ENCODE data around the gene CHAT.

Gene CHAT

DNA sequence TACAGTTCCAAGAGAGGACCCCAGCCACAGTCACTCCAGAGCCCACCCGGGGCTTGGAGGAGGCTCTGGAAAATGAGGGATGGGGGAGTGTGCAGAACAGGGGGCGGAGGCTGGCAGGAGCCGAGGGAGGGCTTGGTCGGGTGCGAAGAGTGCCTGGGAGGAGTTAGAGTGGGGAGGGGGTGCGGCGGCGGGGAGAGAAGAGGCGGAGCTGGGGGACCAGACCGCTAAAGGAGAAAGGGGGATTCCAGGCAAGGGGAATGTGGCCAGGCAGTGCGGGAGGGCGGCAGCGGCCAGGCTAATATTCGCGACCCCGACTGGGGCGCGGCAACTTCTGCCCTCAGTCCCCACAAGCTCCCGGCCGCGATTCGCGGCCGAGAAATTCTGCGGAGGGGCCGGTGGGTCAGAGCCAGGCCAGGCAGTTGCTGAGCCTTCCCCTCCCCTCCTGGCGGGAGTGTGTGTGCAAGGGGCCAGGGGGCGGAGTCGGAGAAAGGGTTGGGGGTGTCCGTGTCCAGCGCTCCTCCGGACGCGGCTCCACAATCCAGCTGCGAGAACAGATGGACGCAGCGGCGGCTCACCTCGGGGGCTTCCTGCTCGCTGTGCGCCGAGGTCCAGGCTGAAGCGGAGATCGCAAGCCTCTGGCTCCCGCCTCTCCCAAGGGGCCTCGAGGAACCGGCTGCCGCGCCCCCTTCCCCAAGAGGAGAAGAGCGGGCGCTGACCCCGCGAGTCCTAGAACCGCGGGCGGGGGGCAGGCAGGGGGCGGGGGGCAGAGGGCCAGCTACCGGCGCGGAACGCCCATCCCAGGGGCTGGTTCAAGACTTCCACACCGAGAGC is 4.3 kb upstream of the CHAT start:
- H3K9ac ChIP-seq (ENCODE audit: insufficient read length, low read depth): no peak overlapping the region
- peaks cover 16% of the 10 kb centered on the region for H3K4me1 ChIP-seq (ENCODE audit: insufficient read depth, insufficient read length)
- TF ChIP-seq YY1 (IDR thresholded peaks at IDR 0.05; ENCODE audit: insufficient read depth, insufficient read length) (no peak), ZNF274 (IDR thresholded peaks at IDR 0.05; ENCODE audit: low read depth, low read length) (no peak), SUZ12 (IDR thresholded peaks at IDR 0.05; ENCODE audit: extremely low read depth, insufficient read depth, insufficient read length) (no peak)
- H3K4me3 ChIP-seq (ENCODE audit: insufficient read length, low read depth): peak overlapping the region; percentile 33
- H3K36me3 ChIP-seq (ENCODE audit: insufficient read depth, insufficient read length, low read length): no peaks in the 10 kb centered on the region
- peaks cover 95% of the 10 kb centered on the region for H3K27me3 ChIP-seq (ENCODE audit: insufficient read depth, insufficient read length)
- no peaks in the 10 kb centered on the region for H3K9me3 ChIP-seq (ENCODE audit: insufficient read depth, low read length)
- no peak for DNase-seq (ENCODE audit: low read depth, low spot score)

DNA sequence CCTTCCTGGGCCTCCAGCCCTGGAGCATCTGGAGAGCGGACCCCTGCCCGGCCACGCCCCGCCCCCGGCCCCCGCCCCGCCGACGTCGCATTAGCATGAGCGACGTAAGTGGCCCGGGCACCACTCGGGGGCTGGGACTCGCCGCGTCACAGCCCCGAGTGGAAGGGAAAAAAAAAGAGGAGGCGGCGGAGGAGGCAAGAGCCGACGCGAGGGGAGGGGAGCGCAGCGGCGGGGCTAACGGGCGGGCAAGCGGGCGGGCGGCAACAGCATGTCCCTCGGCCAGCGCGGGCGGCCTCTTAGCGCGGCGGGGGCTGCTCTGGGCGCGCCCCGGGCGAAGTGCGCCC is 3.8 kb upstream of the CHAT start, which contains the start of gene SLC18A3:
SLC18A3 (plus strand) TSS at position 197 of the 344 bp plus-strand sequence. CDS start 431 bp downstream, outside the sequence.
- DNase-seq (ENCODE audit: low read depth, low spot score): no peak
- Histone ChIP-seq H3K9ac (ENCODE audit: insufficient read length, low read depth) (peak within 1 kb of the TSS; percentile 61), H3K27me3 (ENCODE audit: insufficient read depth, insufficient read length) (peaks cover 95% of the 10 kb centered on the region), H3K9me3 (ENCODE audit: insufficient read depth, low read length) (no peaks in the 10 kb centered on the region), H3K36me3 (ENCODE audit: insufficient read depth, insufficient read length, low read length) (no peaks in the 10 kb centered on the region), H3K4me3 (ENCODE audit: insufficient read length, low read depth) (peak within 1 kb of the TSS; percentile 39), H3K4me1 (ENCODE audit: insufficient read depth, insufficient read length) (peaks cover 16% of the 10 kb centered on the region)
- no peak for TF ChIP-seq SUZ12 (IDR thresholded peaks at IDR 0.05; ENCODE audit: extremely low read depth, insufficient read depth, insufficient read length)
- no peak for TF ChIP-seq ZNF274 (IDR thresholded peaks at IDR 0.05; ENCODE audit: low read depth, low read length)
- TF ChIP-seq YY1 (IDR thresholded peaks at IDR 0.05; ENCODE audit: insufficient read depth, insufficient read length): no peak

- peak overlapping the region; percentile 39 for H3K4me3 ChIP-seq (ENCODE audit: insufficient read length, low read depth)
- peaks cover 16% of the 10 kb centered on the region for H3K4me1 ChIP-seq (ENCODE audit: insufficient read depth, insufficient read length)
- TF ChIP-seq SUZ12 (IDR thresholded peaks at IDR 0.05; ENCODE audit: extremely low read depth, insufficient read depth, insufficient read length) (no peak), ZNF274 (IDR thresholded peaks at IDR 0.05; ENCODE audit: low read depth, low read length) (no peak), YY1 (IDR thresholded peaks at IDR 0.05; ENCODE audit: insufficient read depth, insufficient read length) (no peak)
- peaks cover 95% of the 10 kb centered on the region for H3K27me3 ChIP-seq (ENCODE audit: insufficient read depth, insufficient read length)
- no peaks in the 10 kb centered on the region for H3K9me3 ChIP-seq (ENCODE audit: insufficient read depth, low read length)
- peak overlapping the region; percentile 61 for H3K9ac ChIP-seq (ENCODE audit: insufficient read length, low read depth)
- no peak for DNase-seq (ENCODE audit: low read depth, low spot score)
- H3K36me3 ChIP-seq (ENCODE audit: insufficient read depth, insufficient read length, low read length): no peaks in the 10 kb centered on the region
Observed at GRCh38 chr10:49610458-49611165, 3.2 kb upstream of the CHAT start.

- no peaks in the 10 kb centered on the region for H3K9me3 ChIP-seq (ENCODE audit: insufficient read depth, low read length)
- peak overlapping the region; percentile 39 for H3K4me3 ChIP-seq (ENCODE audit: insufficient read length, low read depth)
- H3K9ac ChIP-seq (ENCODE audit: insufficient read length, low read depth): peak overlapping the region; percentile 56
- TF ChIP-seq YY1 (IDR thresholded peaks at IDR 0.05; ENCODE audit: insufficient read depth, insufficient read length) (no peak), ZNF274 (IDR thresholded peaks at IDR 0.05; ENCODE audit: low read depth, low read length) (no peak), SUZ12 (IDR thresholded peaks at IDR 0.05; ENCODE audit: extremely low read depth, insufficient read depth, insufficient read length) (no peak)
- H3K36me3 ChIP-seq (ENCODE audit: insufficient read depth, insufficient read length, low read length): no peaks in the 10 kb centered on the region
- H3K4me1 ChIP-seq (ENCODE audit: insufficient read depth, insufficient read length): peaks cover 16% of the 10 kb centered on the region
- DNase-seq (ENCODE audit: low read depth, low spot score): no peak
- peaks cover 95% of the 10 kb centered on the region for H3K27me3 ChIP-seq (ENCODE audit: insufficient read depth, insufficient read length)
Observed at GRCh38 chr10:49611166-49611815, 2.5 kb upstream of the CHAT start.

- H3K4me1 ChIP-seq (ENCODE audit: insufficient read depth, insufficient read length): peaks cover 16% of the 10 kb centered on the region
- no peaks in the 10 kb centered on the region for H3K36me3 ChIP-seq (ENCODE audit: insufficient read depth, insufficient read length, low read length)
- no peak overlapping the region for H3K9ac ChIP-seq (ENCODE audit: insufficient read length, low read depth)
- no peak for TF ChIP-seq ZNF274 (IDR thresholded peaks at IDR 0.05; ENCODE audit: low read depth, low read length)
- TF ChIP-seq SUZ12 (IDR thresholded peaks at IDR 0.05; ENCODE audit: extremely low read depth, insufficient read depth, insufficient read length): no peak
- TF ChIP-seq YY1 (IDR thresholded peaks at IDR 0.05; ENCODE audit: insufficient read depth, insufficient read length): no peak
- H3K4me3 ChIP-seq (ENCODE audit: insufficient read length, low read depth): no peak overlapping the region
- H3K27me3 ChIP-seq (ENCODE audit: insufficient read depth, insufficient read length): peaks cover 90% of the 10 kb centered on the region
- no peak for DNase-seq (ENCODE audit: low read depth, low spot score)
- H3K9me3 ChIP-seq (ENCODE audit: insufficient read depth, low read length): no peaks in the 10 kb centered on the region
Observed at GRCh38 chr10:49611816-49612512, 1.9 kb upstream of the CHAT start.

GRCh38 chr10:49612513-49613164 is 1.2 kb upstream of the CHAT start:
- no peak overlapping the region for H3K9ac ChIP-seq (ENCODE audit: insufficient read length, low read depth)
- TF ChIP-seq SUZ12 (IDR thresholded peaks at IDR 0.05; ENCODE audit: extremely low read depth, insufficient read depth, insufficient read length): no peak
- no peak for TF ChIP-seq YY1 (IDR thresholded peaks at IDR 0.05; ENCODE audit: insufficient read depth, insufficient read length)
- no peak for TF ChIP-seq ZNF274 (IDR thresholded peaks at IDR 0.05; ENCODE audit: low read depth, low read length)
- no peaks in the 10 kb centered on the region for H3K36me3 ChIP-seq (ENCODE audit: insufficient read depth, insufficient read length, low read length)
- H3K4me3 ChIP-seq (ENCODE audit: insufficient read length, low read depth): no peak overlapping the region
- H3K4me1 ChIP-seq (ENCODE audit: insufficient read depth, insufficient read length): peaks cover 12% of the 10 kb centered on the region
- no peaks in the 10 kb centered on the region for H3K9me3 ChIP-seq (ENCODE audit: insufficient read depth, low read length)
- DNase-seq (ENCODE audit: low read depth, low spot score): peak; percentile 64
- peaks cover 83% of the 10 kb centered on the region for H3K27me3 ChIP-seq (ENCODE audit: insufficient read depth, insufficient read length)
